NCI-H2029 treated with DMSO at 0.1 percent for 48 hours (cell line): ENCODE results near the gene FRMD4B.

Experiments
- DNase-seq: peaks from one replicate; lab custom pipeline; 2025; lab: John Stamatoyannopoulos, UW

The FRMD4B gene

GRCh38 chr3:69322158-69322509 lies 63.8 kb downstream of the FRMD4B start:
- no peak for DNase-seq

- no peak for DNase-seq
Measured at GRCh38 chr3:69321301-69322157, 64.4 kb downstream of the FRMD4B start.

GRCh38 chr3:69320871-69321271 lies 65.0 kb downstream of the FRMD4B start:
- no peak for DNase-seq

GRCh38 chr3:69319652-69320051 lies 66.2 kb downstream of the FRMD4B start:
- no peak for DNase-seq

- DNase-seq = no peak
Measured at GRCh38 chr3:69318410-69318809, 67.5 kb downstream of the FRMD4B start.

- no peak for DNase-seq
Measured at GRCh38 chr3:69313251-69313650, 72.6 kb downstream of the FRMD4B start.

GRCh38 chr3:69309814-69310213 lies 76.1 kb downstream of the FRMD4B start:
- no peak for DNase-seq

- peak; percentile 14 for DNase-seq
Measured at GRCh38 chr3:69306239-69307185, 79.4 kb downstream of the FRMD4B start.

GRCh38 chr3:69305011-69305410 lies 80.9 kb downstream of the FRMD4B start:
- DNase-seq = no peak

GRCh38 chr3:69304396-69304795 lies 81.5 kb downstream of the FRMD4B start:
- no peak for DNase-seq

GRCh38 chr3:69300296-69300695 lies 85.6 kb downstream of the FRMD4B start:
- no peak for DNase-seq

- DNase-seq = no peak
Measured at GRCh38 chr3:69299344-69299743, 86.5 kb downstream of the FRMD4B start.

- no peak for DNase-seq
Measured at GRCh38 chr3:69297501-69297900, 88.4 kb downstream of the FRMD4B start.

- no peak for DNase-seq
Measured at GRCh38 chr3:69296995-69297394, 88.9 kb downstream of the FRMD4B start.

GRCh38 chr3:69294014-69294766 lies 91.7 kb downstream of the FRMD4B start:
- DNase-seq = no peak

GRCh38 chr3:69292959-69293574 lies 92.8 kb downstream of the FRMD4B start:
- DNase-seq = no peak

GRCh38 chr3:69292185-69292584 lies 93.7 kb downstream of the FRMD4B start:
- DNase-seq = no peak

GRCh38 chr3:69290430-69290829 lies 95.5 kb downstream of the FRMD4B start:
- DNase-seq = no peak

GRCh38 chr3:69290006-69290405 lies 95.9 kb downstream of the FRMD4B start:
- no peak for DNase-seq

- DNase-seq = no peak
Measured at GRCh38 chr3:69288161-69288895, 97.6 kb downstream of the FRMD4B start.
